Tibial nerve (tissue), 4 donors: Measurements from ENCODE around the gene KDM4C. TPM values are rescaled to one million over a fixed set of nuclear protein-coding genes. Genes with fewer than 3 reads are reported as not detected.
"Not testable (repeated sequence)": the region's sequence is repeated elsewhere in the genome, so short reads cannot be mapped to it uniquely, and the experiment has no call there.

Experiments
- DNase-seq, 2 donors: peaks; one replicate each; pipeline ENCODE4 v3.0.0-alpha.2; 2019; ENCODE audit warnings: low spot score in 2 of 2
- H3K27ac ChIP-seq, 4 donors: fragments of 200-600 bp; sonication (generic) in 3 of 4; one replicate each; pipeline ENCODE4 v1.5.1; 2017 to 2019; ENCODE audit warnings: mild to moderate bottlenecking in 1 of 4
- H3K27me3 ChIP-seq, 2 donors: fragments of 200-600 bp; sonication (generic) in 1 of 2; one replicate each; pipeline versions ENCODE4 v1.5.1 to v1.6.0; 2017 to 2019
- H3K36me3 ChIP-seq, 3 donors: fragments of 200-600 bp; sonication (generic); one replicate each; pipeline ENCODE4 v1.5.1; 2018 to 2019
- H3K4me1 ChIP-seq, 4 donors: fragments of 200-600 bp; sonication (generic) in 3 of 4; one replicate each; pipeline ENCODE4 v1.5.1; 2017 to 2019
- H3K4me3 ChIP-seq, 4 donors: fragments of 200-600 bp; sonication (generic) in 3 of 4; one replicate each; pipeline ENCODE4 v1.5.1; 2017 to 2019; ENCODE audit warnings: mild to moderate bottlenecking in 1 of 4, moderate library complexity in 1 of 4
- H3K9me3 ChIP-seq, 4 donors: fragments of 200-600 bp; sonication (generic) in 3 of 4; one replicate each; pipeline ENCODE4 v1.5.1; 2017 to 2019
- EP300 ChIP-seq, 2 donors: sonication (generic); formaldehyde crosslinking; IDR thresholded peaks; one replicate each; pipeline ENCODE4 v1.6.1; 2017; ENCODE audit warnings: antibody characterized with exemption in 2 of 2, mild to moderate bottlenecking in 1 of 2
- POLR2A ChIP-seq, 2 donors: fragments of 450-650 bp; IDR thresholded peaks; one replicate each; pipeline ENCODE4 v1.6.1; 2017; ENCODE audit warnings: antibody characterized with exemption in 2 of 2, mild to moderate bottlenecking in 2 of 2, moderate library complexity in 2 of 2
- WGBS, 2 donors: methylation state at CpG; one replicate each; pipeline ENCODE4 v1.1.5; 2018; 5-methylcytosine and 5-hydroxymethylcytosine counted together
- total RNA-seq, 4 donors: library from RNA; depleted of rRNA; stranded (reverse); fragments of >200 nt; gene quantifications; one replicate each; pipeline ENCODE4 v1.1.0, GENCODE V29; 2016
- TF ChIP-seq, protein P1 (sequence below), 5 experiments: fragments of 200-600 bp in 3 of 5; fragments of 450-650 bp in 2 of 5; sonication (generic) in 3 of 5; IDR thresholded peaks; one replicate each; pipeline ENCODE4 v1.5.1; 2016 to 2019; ENCODE audit warnings: antibody characterized with exemption in 5 of 5, mild to moderate bottlenecking in 3 of 5, moderate library complexity in 2 of 5

Gene KDM4C
- total RNA-seq, 4 donors from 2014 or later, result 27.8 to 47.7 (median 38.1) TPM

DNA sequence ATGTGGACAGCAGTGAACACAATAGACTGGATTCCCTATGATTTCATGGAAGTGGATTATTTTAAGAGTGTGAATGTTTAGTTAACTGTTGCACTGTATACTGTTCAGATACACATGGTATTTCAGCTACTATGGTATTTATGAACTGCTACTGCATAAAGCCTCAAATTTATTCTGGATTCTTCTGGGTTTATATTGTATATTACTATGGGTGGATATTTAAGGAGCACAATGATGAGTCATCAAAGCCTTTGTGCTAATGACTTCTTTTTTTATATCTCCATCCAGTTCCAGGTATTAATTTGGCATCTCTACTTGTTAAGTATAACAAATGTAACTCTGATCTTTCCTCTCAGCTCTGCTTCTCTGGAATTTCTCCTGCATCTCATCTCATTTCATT, 6.8 kb downstream of the KDM4C start:
- peaks cover 0 to 33% (median 3%) of the 10 kb centered on the region in 4 donors for H3K4me1 ChIP-seq

DNA sequence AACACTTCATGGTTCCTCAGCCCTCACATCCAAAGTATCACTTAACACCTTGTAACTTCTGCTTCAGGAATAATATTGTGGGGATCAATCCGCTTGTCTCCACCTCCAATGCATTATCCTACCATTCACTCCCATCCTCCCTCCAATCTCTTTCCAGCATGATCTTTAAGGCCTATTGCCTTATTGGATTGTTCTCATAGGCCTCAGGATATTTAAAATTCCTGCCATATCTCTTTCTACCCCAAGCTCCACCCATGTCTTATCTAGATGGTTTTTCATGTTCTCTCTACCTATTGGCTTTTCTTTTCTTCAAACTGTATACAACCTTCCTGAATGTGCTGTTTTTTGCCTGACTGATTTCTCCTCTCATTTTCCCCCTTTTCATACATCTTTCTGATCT, 7.2 kb downstream of the KDM4C start:
- WGBS, 2 donors, result 100% methylated on average over 1 of the region's 1 CpG
- no peak overlapping the region for H3K27ac ChIP-seq

More for the DNA sequence above, 6.8 kb downstream of the KDM4C start:
- TF ChIP-seq, protein P1, sequence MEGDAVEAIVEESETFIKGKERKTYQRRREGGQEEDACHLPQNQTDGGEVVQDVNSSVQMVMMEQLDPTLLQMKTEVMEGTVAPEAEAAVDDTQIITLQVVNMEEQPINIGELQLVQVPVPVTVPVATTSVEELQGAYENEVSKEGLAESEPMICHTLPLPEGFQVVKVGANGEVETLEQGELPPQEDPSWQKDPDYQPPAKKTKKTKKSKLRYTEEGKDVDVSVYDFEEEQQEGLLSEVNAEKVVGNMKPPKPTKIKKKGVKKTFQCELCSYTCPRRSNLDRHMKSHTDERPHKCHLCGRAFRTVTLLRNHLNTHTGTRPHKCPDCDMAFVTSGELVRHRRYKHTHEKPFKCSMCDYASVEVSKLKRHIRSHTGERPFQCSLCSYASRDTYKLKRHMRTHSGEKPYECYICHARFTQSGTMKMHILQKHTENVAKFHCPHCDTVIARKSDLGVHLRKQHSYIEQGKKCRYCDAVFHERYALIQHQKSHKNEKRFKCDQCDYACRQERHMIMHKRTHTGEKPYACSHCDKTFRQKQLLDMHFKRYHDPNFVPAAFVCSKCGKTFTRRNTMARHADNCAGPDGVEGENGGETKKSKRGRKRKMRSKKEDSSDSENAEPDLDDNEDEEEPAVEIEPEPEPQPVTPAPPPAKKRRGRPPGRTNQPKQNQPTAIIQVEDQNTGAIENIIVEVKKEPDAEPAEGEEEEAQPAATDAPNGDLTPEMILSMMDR (IDR thresholded peaks at IDR 0.05), result no peak
- no peak for TF ChIP-seq EP300 (IDR thresholded peaks at IDR 0.05)
- H3K9me3 ChIP-seq, result no peaks in the 10 kb centered on the region
- H3K27me3 ChIP-seq, result no peaks in the 10 kb centered on the region
- H3K27ac ChIP-seq, result no peak overlapping the region
- no peaks in the 10 kb centered on the region for H3K36me3 ChIP-seq
- H3K4me3 ChIP-seq, result no peak overlapping the region
- no peak for DNase-seq

DNA sequence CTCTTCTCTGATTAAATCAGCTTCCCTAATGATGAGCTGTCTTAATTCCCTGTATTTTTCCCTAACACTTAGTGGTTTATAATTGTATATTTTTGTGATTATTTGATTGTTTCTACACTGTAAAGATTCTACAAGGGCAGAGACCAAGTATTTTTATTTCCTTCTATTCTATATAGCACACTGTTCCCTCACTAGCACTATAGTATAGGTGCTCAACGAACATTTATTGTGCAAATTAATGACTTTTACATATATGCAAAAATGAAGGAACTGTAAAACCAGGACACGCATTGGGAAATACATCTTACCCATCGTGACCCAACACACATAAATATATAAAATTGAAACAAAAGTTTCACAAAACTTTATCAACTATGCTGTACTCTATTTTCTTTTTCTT, 7.6 kb downstream of the KDM4C start:
- no peak for DNase-seq
- no peak overlapping the region for H3K27ac ChIP-seq

More for the DNA sequence above, 7.2 kb downstream of the KDM4C start:
- Histone ChIP-seq H3K9me3 (no peaks in the 10 kb centered on the region), H3K36me3 (no peaks in the 10 kb centered on the region), H3K4me1 (peaks cover 0 to 34% (median under 1%) of the 10 kb centered on the region in 4 donors), H3K4me3 (no peak overlapping the region), H3K27me3 (no peaks in the 10 kb centered on the region)
- TF ChIP-seq, protein P1 (IDR thresholded peaks at IDR 0.05), result no peak
- no peak for TF ChIP-seq EP300 (IDR thresholded peaks at IDR 0.05)
- TF ChIP-seq POLR2A (IDR thresholded peaks at IDR 0.05), result no peak
- no peak for DNase-seq

DNA sequence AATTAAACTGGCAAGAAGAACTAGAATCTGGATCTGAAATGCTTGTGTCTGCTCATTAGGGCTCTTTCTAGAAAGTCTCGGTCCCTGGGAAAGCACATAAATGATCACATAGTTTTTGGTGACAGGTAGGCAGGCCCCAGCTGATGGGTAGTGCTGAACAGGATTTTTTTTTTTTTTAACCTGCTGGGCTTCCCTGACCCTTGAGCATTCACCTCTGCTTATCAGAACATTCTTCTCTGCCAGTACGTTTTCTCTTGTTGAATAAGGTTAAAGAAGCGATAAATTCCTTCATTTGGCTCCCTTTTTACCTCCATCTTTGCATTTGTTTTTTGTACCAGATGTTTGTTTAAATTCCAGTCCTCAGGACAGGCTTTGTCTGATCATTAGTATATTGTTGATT, 8.8 kb downstream of the KDM4C start:
- DNase-seq, result no peak
- Histone ChIP-seq H3K4me3 (no peak overlapping the region), H3K4me1 (peaks cover 0 to 20% (median 0%) of the 10 kb centered on the region in 4 donors), H3K27ac (no peak overlapping the region), H3K9me3 (no peaks in the 10 kb centered on the region), H3K36me3 (no peaks in the 10 kb centered on the region), H3K27me3 (no peaks in the 10 kb centered on the region)
- 89 to 92% methylated on average over 3 of the region's 3 CpGs for WGBS, 2 donors
- TF ChIP-seq EP300 (IDR thresholded peaks at IDR 0.05) (no peak), POLR2A (IDR thresholded peaks at IDR 0.05) (no peak)
- TF ChIP-seq, protein P1 (IDR thresholded peaks at IDR 0.05), result no peak

More for the DNA sequence above, 7.6 kb downstream of the KDM4C start:
- WGBS, 2 donors, result 84 to 89% methylated on average over 3 of the region's 3 CpGs
- H3K4me1 ChIP-seq, result peaks cover 0 to 31% (median 0%) of the 10 kb centered on the region in 4 donors
- no peaks in the 10 kb centered on the region for H3K27me3 ChIP-seq
- H3K9me3 ChIP-seq, result no peaks in the 10 kb centered on the region
- no peaks in the 10 kb centered on the region for H3K36me3 ChIP-seq
- H3K4me3 ChIP-seq, result no peak overlapping the region
- TF ChIP-seq, protein P1 (IDR thresholded peaks at IDR 0.05), result no peak
- TF ChIP-seq POLR2A (IDR thresholded peaks at IDR 0.05) (no peak), EP300 (IDR thresholded peaks at IDR 0.05) (no peak)

DNA sequence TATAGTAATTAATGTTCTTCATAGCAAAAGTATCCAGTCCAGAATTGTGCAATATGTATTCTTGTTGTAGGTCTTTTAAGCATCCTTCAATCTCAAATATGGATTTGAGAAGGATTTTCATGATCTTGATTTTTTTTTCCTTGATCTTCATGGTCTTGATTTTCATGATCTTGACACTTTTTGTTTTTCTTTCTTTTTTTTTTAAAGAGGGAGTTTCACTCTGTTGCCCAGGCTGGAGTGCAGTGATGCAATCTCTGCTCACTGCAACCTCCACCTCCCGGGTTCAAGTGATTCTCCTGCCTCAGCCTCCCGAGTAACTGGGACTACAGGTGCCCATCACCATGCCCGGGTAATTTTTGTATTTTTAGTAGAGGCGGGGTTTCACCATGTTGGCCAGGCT, 10.8 kb downstream of the KDM4C start:
- H3K27ac ChIP-seq, H3K36me3 ChIP-seq, H3K9me3 ChIP-seq, H3K4me3 ChIP-seq, DNase-seq, H3K27me3 ChIP-seq: not testable (repeated sequence)
- H3K4me1 ChIP-seq, result peaks cover 0 to 20% (median 0%) of the 10 kb centered on the region in 4 donors
- 92 to 93% methylated on average over 4 of the region's 4 CpGs for whole genome bisulfite sequencing, 2 donors

DNA sequence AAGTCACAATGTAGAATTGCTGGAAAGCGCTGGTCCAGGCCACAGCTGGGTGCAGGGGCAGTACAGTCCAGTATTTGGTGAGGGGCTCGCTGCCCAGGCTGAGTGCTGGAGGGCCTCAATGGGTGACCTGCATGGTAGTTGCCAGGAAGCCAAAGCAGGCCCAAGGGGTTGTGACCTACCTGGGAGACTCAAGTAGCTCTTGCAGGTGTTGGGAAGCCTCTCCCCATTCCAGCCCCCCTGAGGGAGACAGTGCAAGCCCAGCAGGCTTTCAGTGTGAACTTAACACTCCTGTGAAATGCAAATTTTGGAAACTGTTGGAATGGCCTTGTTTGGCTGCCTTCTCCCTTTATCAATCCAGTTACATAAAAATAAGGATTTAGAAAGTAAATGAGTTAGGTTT, 13.9 kb downstream of the KDM4C start:
- no peak overlapping the region for H3K4me3 ChIP-seq
- no peak for DNase-seq
- H3K27ac ChIP-seq, result no peak overlapping the region
- peaks cover 0 to 13% (median 0%) of the 10 kb centered on the region in 4 donors for H3K4me1 ChIP-seq
- H3K27me3 ChIP-seq, result no peaks in the 10 kb centered on the region
- TF ChIP-seq EP300 (IDR thresholded peaks at IDR 0.05), result no peak
- WGBS, 2 donors, result 97 to 100% methylated on average over 2 of the region's 2 CpGs
- no peaks in the 10 kb centered on the region for H3K9me3 ChIP-seq
- H3K36me3 ChIP-seq, result no peaks in the 10 kb centered on the region
